ENCODE data around the gene AKAP9. TPM values are rescaled to one million over a fixed set of nuclear protein-coding genes. Genes with fewer than 3 reads are reported as not detected.
"Not testable (repeated sequence)": the region's sequence is repeated elsewhere in the genome, so short reads cannot be mapped to it uniquely, and the experiment has no call there.

The AKAP9 gene
- total RNA-seq, 1 experiment from 2014 or later: 62.6 TPM

DNA sequence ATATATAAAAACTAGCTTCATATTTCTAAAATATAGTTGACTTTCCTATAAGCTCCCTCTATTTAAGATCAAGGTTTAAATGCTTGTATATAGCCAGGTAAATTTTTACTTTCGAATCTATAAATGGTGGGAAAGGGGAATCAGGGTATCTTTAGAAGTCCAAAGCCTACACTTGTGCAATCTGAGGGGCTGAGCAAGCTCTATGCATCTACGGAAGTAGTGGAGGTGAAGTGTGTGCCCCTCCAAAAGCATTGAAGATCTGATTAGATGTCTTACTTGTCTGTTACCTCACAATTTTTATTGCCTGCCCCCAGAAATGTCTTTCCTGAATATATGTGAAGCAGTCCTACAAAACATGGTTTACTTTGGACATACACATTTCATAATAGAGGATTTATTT is 1.6 kb downstream of the AKAP9 start:
- Histone ChIP-seq H3K27me3 (replicated peaks; ENCODE audit: insufficient read depth, low read depth, low read length, poor library complexity) (no peaks in the 10 kb centered on the region), H3K9me3 (ENCODE audit: low read depth, low read length, poor library complexity, severe bottlenecking) (no peaks in the 10 kb centered on the region), H3K27ac (ENCODE audit: low read depth, low read length, poor library complexity, severe bottlenecking) (no peak overlapping the region), H3K4me3 (ENCODE audit: low read depth, low read length, poor library complexity, severe bottlenecking) (peak overlapping the region; percentile 82), H3K4me1 (ENCODE audit: insufficient read depth, low read length, poor library complexity, severe bottlenecking) (peaks cover 16% of the 10 kb centered on the region), H3K36me3 (ENCODE audit: insufficient read depth, low read length, poor library complexity, severe bottlenecking) (no peaks in the 10 kb centered on the region)
- intact Hi-C loops (cut with micrococcal nuclease; ENCODE audit: unreplicated experiment): no loop called here
- CTCF ChIA-PET: interaction anchor here (0.6 kb wide), 1 partner anchor 528 kb away, joined by 3 read pairs; no protein-coding TSS in a partner anchor
- TF ChIP-seq, protein P1, sequence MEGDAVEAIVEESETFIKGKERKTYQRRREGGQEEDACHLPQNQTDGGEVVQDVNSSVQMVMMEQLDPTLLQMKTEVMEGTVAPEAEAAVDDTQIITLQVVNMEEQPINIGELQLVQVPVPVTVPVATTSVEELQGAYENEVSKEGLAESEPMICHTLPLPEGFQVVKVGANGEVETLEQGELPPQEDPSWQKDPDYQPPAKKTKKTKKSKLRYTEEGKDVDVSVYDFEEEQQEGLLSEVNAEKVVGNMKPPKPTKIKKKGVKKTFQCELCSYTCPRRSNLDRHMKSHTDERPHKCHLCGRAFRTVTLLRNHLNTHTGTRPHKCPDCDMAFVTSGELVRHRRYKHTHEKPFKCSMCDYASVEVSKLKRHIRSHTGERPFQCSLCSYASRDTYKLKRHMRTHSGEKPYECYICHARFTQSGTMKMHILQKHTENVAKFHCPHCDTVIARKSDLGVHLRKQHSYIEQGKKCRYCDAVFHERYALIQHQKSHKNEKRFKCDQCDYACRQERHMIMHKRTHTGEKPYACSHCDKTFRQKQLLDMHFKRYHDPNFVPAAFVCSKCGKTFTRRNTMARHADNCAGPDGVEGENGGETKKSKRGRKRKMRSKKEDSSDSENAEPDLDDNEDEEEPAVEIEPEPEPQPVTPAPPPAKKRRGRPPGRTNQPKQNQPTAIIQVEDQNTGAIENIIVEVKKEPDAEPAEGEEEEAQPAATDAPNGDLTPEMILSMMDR (conservative IDR thresholded peaks at IDR 0.05; ENCODE audit: low read depth, low read length): no peak
- TF ChIP-seq EZH2 (IDR thresholded peaks at IDR 0.05; ENCODE audit: borderline replicate concordance, low read depth, low read length, poor library complexity, severe bottlenecking): no peak
- POLR2A ChIA-PET (ENCODE audit: low non-redundant PET): interaction anchor here (0.5 kb wide), 1 partner anchor 13 kb away, joined by 3 read pairs; no protein-coding TSS in a partner anchor
- BruUV-seq (replicated peaks): no TSS peak
- no peak for DNase-seq (ENCODE audit: low spot score)

DNA sequence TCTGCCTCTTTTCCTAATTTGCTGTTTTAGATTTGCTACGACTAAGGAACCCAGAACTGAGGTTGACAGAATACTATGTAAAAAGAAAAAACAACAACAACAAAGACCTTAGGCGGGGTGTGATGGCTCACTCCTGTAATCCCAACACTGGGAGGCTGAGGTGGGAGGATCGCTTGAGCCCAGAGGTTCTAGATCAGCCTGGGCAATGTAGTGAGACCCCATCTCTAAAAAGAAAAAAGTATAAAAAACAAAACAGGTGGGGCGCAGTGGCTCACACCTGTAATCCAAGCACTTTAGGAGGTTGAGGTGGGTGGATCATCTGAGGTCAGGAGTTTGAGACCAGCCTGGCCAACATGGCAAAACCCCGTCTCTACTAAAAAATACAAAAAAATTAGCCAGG is 4.3 kb downstream of the AKAP9 start:
- CTCF ChIA-PET: not testable (repeated sequence)

DNA sequence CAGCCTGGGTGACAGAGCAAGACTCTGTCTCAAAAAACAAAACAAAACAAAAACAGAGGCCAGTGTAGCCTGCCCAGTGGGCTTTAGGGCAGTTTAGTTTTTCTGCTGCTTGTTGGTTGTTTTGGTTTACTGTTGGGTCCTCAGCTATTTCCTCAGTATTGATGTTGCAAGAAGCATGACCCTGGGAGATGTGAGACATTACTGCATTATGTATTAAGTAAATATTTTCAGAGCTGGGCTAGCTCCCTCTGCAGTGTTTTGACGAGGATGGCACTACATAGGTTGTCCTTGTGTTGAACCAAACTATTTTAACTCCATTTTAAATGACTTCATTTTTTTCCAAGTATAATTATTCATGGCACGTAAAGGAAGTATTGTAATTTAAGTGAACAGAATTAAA is 4.8 kb downstream of the AKAP9 start:
- TF ChIP-seq, protein P1 (conservative IDR thresholded peaks at IDR 0.05; ENCODE audit: low read depth, low read length): 0 out of 2 replicates have a peak, but pooled peaks have one; percentile 22
- TF ChIP-seq EZH2 (IDR thresholded peaks at IDR 0.05; ENCODE audit: borderline replicate concordance, low read depth, low read length, poor library complexity, severe bottlenecking): no peak
- peaks cover 21% of the 10 kb centered on the region for H3K4me1 ChIP-seq (ENCODE audit: insufficient read depth, low read length, poor library complexity, severe bottlenecking)
- ChIA-PET CTCF (interaction anchor here (0.5 kb wide), 1 partner anchor 33 kb away, joined by 10 read pairs; no protein-coding TSS in a partner anchor), POLR2A (ENCODE audit: low non-redundant PET) (no interaction called here)
- H3K9me3 ChIP-seq (ENCODE audit: low read depth, low read length, poor library complexity, severe bottlenecking): no peaks in the 10 kb centered on the region
- no TSS peak for BruUV-seq (replicated peaks)
- H3K36me3 ChIP-seq (ENCODE audit: insufficient read depth, low read length, poor library complexity, severe bottlenecking): no peaks in the 10 kb centered on the region
- intact Hi-C loops (cut with micrococcal nuclease; ENCODE audit: unreplicated experiment): no loop called here
- no peaks in the 10 kb centered on the region for H3K27me3 ChIP-seq (replicated peaks; ENCODE audit: insufficient read depth, low read depth, low read length, poor library complexity)
- no peak overlapping the region for H3K27ac ChIP-seq (ENCODE audit: low read depth, low read length, poor library complexity, severe bottlenecking)
- H3K4me3 ChIP-seq (ENCODE audit: low read depth, low read length, poor library complexity, severe bottlenecking): no peak overlapping the region
- peak; percentile 49 for DNase-seq (ENCODE audit: low spot score)

More for the DNA sequence above, 4.3 kb downstream of the AKAP9 start:
- H3K36me3 ChIP-seq (ENCODE audit: insufficient read depth, low read length, poor library complexity, severe bottlenecking); H3K27me3 ChIP-seq (replicated peaks; ENCODE audit: insufficient read depth, low read depth, low read length, poor library complexity); H3K27ac ChIP-seq (ENCODE audit: low read depth, low read length, poor library complexity, severe bottlenecking); BruUV-seq (replicated peaks); POLR2A ChIA-PET (ENCODE audit: low non-redundant PET); intact Hi-C loops (cut with micrococcal nuclease; ENCODE audit: unreplicated experiment); H3K4me3 ChIP-seq (ENCODE audit: low read depth, low read length, poor library complexity, severe bottlenecking); H3K9me3 ChIP-seq (ENCODE audit: low read depth, low read length, poor library complexity, severe bottlenecking); DNase-seq (ENCODE audit: low spot score): not testable (repeated sequence)
- H3K4me1 ChIP-seq (ENCODE audit: insufficient read depth, low read length, poor library complexity, severe bottlenecking): peaks cover 21% of the 10 kb centered on the region

- POLR2A ChIA-PET (ENCODE audit: low non-redundant PET): no interaction called here
- TF ChIP-seq, protein P1 (conservative IDR thresholded peaks at IDR 0.05; ENCODE audit: low read depth, low read length): no peak
- TF ChIP-seq EZH2 (IDR thresholded peaks at IDR 0.05; ENCODE audit: borderline replicate concordance, low read depth, low read length, poor library complexity, severe bottlenecking): no peak
- intact Hi-C loops (cut with micrococcal nuclease; ENCODE audit: unreplicated experiment): no loop called here
- DNase-seq (ENCODE audit: low spot score): no peak
- peaks cover 21% of the 10 kb centered on the region for H3K4me1 ChIP-seq (ENCODE audit: insufficient read depth, low read length, poor library complexity, severe bottlenecking)
- CTCF ChIA-PET: no interaction called here
- no TSS peak for BruUV-seq (replicated peaks)
- no peaks in the 10 kb centered on the region for H3K36me3 ChIP-seq (ENCODE audit: insufficient read depth, low read length, poor library complexity, severe bottlenecking)
- H3K27ac ChIP-seq (ENCODE audit: low read depth, low read length, poor library complexity, severe bottlenecking): no peak overlapping the region
- no peak overlapping the region for H3K4me3 ChIP-seq (ENCODE audit: low read depth, low read length, poor library complexity, severe bottlenecking)
- H3K9me3 ChIP-seq (ENCODE audit: low read depth, low read length, poor library complexity, severe bottlenecking): no peaks in the 10 kb centered on the region
- no peaks in the 10 kb centered on the region for H3K27me3 ChIP-seq (replicated peaks; ENCODE audit: insufficient read depth, low read depth, low read length, poor library complexity)
These were observed 5.9 kb downstream of the AKAP9 start for GRCh38 chr7:91946549-91946948.

Data from A673 (cell line).